Measurements from ENCODE around the gene EFNB2.
A peak's percentile ranks its signal among the peaks of the same experiment; 100 is the strongest.

The EFNB2 gene

DNA sequence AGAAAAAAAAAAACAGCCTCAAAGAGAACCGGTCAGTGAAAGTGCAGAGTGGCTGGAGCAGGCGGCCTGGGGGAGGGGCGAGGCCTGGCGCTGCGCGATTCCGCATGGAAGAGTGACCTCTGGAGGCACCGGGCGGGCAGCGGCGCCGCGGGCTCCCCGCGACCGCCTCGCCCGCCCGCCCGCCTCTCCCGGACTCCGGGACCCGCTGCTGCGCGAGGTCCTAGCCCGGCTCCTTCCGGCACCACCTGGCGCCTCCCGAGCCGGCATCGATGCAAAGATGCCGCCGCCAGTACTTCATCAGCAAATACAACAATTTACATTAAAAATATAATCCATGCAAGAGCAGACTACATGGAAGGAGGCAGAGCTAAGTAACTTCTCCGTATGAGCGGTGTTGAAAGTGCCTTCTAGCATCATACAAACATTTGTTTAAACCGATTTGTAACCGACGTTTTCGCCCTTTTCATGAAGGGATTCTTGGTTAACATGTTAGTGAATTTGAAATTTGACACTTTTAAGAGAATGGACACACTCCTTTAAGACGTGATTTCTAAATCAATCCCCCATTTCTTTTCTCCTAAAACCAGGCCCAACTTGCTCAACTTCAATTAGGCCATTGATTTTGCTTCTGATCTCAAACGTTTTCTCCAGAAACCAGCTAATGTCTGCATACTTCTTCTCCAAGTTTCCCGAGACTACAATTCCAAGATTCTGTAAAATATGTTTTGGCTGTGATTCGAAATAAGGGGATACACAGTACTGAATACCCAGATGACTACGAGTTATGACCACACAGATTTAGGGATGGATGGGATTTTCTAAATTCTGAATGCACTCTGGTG lies 2.1 kb downstream of the EFNB2 start:
- H3K4me3 ChIP-seq (ENCODE audit: low read depth, low read length) = peak overlapping the region; percentile 87
- no peaks in the 10 kb centered on the region for H3K9me3 ChIP-seq (ENCODE audit: control insufficient read depth, insufficient read depth, low read depth, low read length)
- peaks cover 0 to 8% of the 10 kb centered on the region in 2 experiments; a peak in 2 of 3 replicates for H3K36me3 ChIP-seq (ENCODE audit: control insufficient read depth in 2 of 2, insufficient read depth in 1 of 2, low read length in 2 of 2)
- H3K4me1 ChIP-seq (ENCODE audit: control insufficient read depth, insufficient read depth, low read length) = peaks cover 18% of the 10 kb centered on the region
- H3K27ac ChIP-seq (ENCODE audit: extremely low read depth, low read depth, low read length) = peak overlapping the region; percentile 77
- CTCF ChIA-PET = interaction anchor here (0.6 to 1.7 kb wide), 3 partner anchors 49 to 451 kb away, joined by 3 to 4 read pairs (median 3); no protein-coding TSS in a partner anchor
- TF ChIP-seq IKZF3 (tag by site-specific recombination; IDR thresholded peaks at IDR 0.05) (peak; percentile 72), PRDM1 (tag by site-specific recombination; IDR thresholded peaks at IDR 0.05) (peak; percentile 54), ZNF654 (tag by site-specific recombination; IDR thresholded peaks at IDR 0.05; ENCODE audit: low read depth) (peak; percentile 13; the same call in 1 of the 2 replicates), ZBTB8A (tag by site-specific recombination; IDR thresholded peaks at IDR 0.05) (peak; percentile 50), ZSCAN30 (tag by site-specific recombination; IDR thresholded peaks at IDR 0.05) (peak; percentile 39; the same call in 1 of the 2 replicates), ZXDB (tag by site-specific recombination; IDR thresholded peaks at IDR 0.05) (no peak), REPIN1 (tag by site-specific recombination; IDR thresholded peaks at IDR 0.05; ENCODE audit: low read depth) (no peak), ZNF37A (tag by site-specific recombination; IDR thresholded peaks at IDR 0.05) (no peak)
- TF ChIP-seq, protein P1, sequence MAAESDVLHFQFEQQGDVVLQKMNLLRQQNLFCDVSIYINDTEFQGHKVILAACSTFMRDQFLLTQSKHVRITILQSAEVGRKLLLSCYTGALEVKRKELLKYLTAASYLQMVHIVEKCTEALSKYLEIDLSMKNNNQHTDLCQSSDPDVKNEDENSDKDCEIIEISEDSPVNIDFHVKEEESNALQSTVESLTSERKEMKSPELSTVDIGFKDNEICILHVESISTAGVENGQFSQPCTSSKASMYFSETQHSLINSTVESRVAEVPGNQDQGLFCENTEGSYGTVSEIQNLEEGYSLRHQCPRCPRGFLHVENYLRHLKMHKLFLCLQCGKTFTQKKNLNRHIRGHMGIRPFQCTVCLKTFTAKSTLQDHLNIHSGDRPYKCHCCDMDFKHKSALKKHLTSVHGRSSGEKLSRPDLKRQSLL (tag by site-specific recombination; IDR thresholded peaks at IDR 0.05) = no peak
- TF ChIP-seq, protein P2, sequence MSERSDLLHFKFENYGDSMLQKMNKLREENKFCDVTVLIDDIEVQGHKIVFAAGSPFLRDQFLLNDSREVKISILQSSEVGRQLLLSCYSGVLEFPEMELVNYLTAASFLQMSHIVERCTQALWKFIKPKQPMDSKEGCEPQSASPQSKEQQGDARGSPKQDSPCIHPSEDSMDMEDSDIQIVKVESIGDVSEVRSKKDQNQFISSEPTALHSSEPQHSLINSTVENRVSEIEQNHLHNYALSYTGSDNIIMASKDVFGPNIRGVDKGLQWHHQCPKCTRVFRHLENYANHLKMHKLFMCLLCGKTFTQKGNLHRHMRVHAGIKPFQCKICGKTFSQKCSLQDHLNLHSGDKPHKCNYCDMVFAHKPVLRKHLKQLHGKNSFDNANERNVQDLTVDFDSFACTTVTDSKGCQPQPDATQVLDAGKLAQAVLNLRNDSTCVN (tag by site-specific recombination; optimal IDR thresholded peaks at IDR 0.05) = peak; percentile 18
- POLR2A ChIA-PET = interaction anchor here (0.6 to 2.1 kb wide), 5 partner anchors 20 to 1749 kb away, joined by 3 to 9 read pairs (median 5); partner anchors contain the start of gene ARGLU1

DNA sequence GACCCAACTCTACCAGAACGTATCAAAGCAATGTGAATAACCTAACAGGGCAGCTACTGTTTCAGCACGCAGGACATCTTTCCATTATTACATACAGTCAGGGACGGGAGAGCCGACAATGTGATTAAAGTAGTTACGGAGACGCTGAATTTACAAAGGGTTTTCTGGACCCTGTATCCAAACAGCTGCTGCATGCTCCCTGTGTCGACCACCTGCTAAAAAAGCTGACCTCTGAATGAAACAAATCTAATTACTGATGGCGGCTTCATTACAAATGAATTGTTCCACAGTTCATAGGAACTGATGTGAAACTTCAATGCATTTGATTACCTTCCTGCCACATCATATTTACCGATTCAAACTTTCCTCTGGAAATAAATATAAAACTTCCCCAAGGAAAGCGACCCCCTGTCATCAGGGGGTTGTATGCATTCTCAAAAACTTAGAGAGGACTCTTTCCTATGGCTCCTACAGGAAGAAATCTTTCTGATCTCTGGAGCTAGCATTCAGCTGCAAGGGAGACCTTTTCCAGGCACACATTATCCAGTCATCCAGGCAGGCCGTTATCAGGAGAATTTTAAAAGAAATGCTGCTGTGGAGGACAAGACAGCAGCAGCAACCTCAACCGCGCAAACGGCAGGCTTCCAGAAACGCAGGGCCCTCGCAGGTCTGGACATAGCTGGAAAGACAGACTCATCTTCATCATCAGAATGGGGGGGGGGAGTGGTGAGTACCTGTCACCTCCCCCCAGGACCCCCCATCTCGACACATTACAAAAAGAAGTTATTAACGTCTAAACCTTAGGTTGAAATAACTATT lies 3.1 kb downstream of the EFNB2 start:
- Histone ChIP-seq H3K9me3 (ENCODE audit: control insufficient read depth, insufficient read depth, low read depth, low read length) (no peaks in the 10 kb centered on the region), H3K4me1 (ENCODE audit: control insufficient read depth, insufficient read depth, low read length) (peaks cover 24% of the 10 kb centered on the region), H3K27ac (ENCODE audit: extremely low read depth, low read depth, low read length) (peak overlapping the region; percentile 74), H3K4me3 (ENCODE audit: low read depth, low read length) (peak overlapping the region; percentile 87), H3K36me3 (ENCODE audit: control insufficient read depth in 2 of 2, insufficient read depth in 1 of 2, low read length in 2 of 2) (peaks cover 0 to 8% of the 10 kb centered on the region in 2 experiments; a peak in 1 of 3 replicates)
- POLR2A ChIA-PET = interaction anchor here (1.9 to 2.1 kb wide), 2 partner anchors 35 to 60 kb away, joined by 4 to 9 read pairs; partner anchors contain the start of gene ARGLU1
- CTCF ChIA-PET = interaction anchor here (0.7 to 1.0 kb wide), 5 partner anchors 85 to 1075 kb away, joined by 3 to 4 read pairs (median 3); no protein-coding TSS in a partner anchor
- TF ChIP-seq ZFP37 (tag by site-specific recombination; IDR thresholded peaks at IDR 0.05) (no peak), GLIS2 (tag by site-specific recombination; IDR thresholded peaks at IDR 0.05) (peak; percentile 51; the same call in 1 of the 2 replicates), ZNF600 (tag by site-specific recombination; IDR thresholded peaks at IDR 0.05) (peak; percentile 46), ZNF366 (tag by site-specific recombination; conservative IDR thresholded peaks at IDR 0.05) (0 out of 2 replicates have a peak, but pooled peaks have one; percentile 18), ZNF2 (tag by site-specific recombination; IDR thresholded peaks at IDR 0.05) (no peak), ZBTB8A (tag by site-specific recombination; IDR thresholded peaks at IDR 0.05) (no peak), ZEB2 (tag by site-specific recombination; IDR thresholded peaks at IDR 0.05) (peak; percentile 25; the same call in 1 of the 2 replicates), ZBTB17 (tag by site-specific recombination; IDR thresholded peaks at IDR 0.05) (peak; percentile 39; the same call in 1 of the 2 replicates)
- TF ChIP-seq, protein P3, sequence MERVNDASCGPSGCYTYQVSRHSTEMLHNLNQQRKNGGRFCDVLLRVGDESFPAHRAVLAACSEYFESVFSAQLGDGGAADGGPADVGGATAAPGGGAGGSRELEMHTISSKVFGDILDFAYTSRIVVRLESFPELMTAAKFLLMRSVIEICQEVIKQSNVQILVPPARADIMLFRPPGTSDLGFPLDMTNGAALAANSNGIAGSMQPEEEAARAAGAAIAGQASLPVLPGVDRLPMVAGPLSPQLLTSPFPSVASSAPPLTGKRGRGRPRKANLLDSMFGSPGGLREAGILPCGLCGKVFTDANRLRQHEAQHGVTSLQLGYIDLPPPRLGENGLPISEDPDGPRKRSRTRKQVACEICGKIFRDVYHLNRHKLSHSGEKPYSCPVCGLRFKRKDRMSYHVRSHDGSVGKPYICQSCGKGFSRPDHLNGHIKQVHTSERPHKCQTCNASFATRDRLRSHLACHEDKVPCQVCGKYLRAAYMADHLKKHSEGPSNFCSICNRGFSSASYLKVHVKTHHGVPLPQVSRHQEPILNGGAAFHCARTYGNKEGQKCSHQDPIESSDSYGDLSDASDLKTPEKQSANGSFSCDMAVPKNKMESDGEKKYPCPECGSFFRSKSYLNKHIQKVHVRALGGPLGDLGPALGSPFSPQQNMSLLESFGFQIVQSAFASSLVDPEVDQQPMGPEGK (tag by site-specific recombination; IDR thresholded peaks at IDR 0.05) = peak; percentile 44
- TF ChIP-seq, protein P4, sequence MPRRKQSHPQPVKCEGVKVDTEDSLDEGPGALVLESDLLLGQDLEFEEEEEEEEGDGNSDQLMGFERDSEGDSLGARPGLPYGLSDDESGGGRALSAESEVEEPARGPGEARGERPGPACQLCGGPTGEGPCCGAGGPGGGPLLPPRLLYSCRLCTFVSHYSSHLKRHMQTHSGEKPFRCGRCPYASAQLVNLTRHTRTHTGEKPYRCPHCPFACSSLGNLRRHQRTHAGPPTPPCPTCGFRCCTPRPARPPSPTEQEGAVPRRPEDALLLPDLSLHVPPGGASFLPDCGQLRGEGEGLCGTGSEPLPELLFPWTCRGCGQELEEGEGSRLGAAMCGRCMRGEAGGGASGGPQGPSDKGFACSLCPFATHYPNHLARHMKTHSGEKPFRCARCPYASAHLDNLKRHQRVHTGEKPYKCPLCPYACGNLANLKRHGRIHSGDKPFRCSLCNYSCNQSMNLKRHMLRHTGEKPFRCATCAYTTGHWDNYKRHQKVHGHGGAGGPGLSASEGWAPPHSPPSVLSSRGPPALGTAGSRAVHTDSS (tag by site-specific recombination; IDR thresholded peaks at IDR 0.05) = peak; percentile 78
